AG04450 (cell line): ENCODE measurements around the gene CLEC12A. TPM values are rescaled to one million over a fixed set of nuclear protein-coding genes. Genes with fewer than 3 reads are reported as not detected.
"Not testable (repeated sequence)": the region's sequence is repeated elsewhere in the genome, so short reads cannot be mapped to it uniquely, and the experiment has no call there.

ENCODE experiments used
- CTCF ChIA-PET: fragments of 300-600, 350-600 bp; formaldehyde crosslinking; extraction: SDS; loops from one replicate; lab custom pipeline; 2022; ENCODE audit warnings: antibody characterized with exemption, inconsistent platforms; lab: Charles Lee
- POLR2A ChIA-PET: fragments of 350-600 bp; formaldehyde crosslinking; extraction: SDS; loops from one replicate; lab custom pipeline; 2021; ENCODE audit warnings: antibody characterized with exemption, inconsistent platforms; lab: Yijun Ruan, JAX
- DNase-seq: peaks from one replicate; pipeline ENCODE4 v3.0.0-alpha.2; 2011; ENCODE audit warnings: low read depth, low spot score
- H3K27ac ChIP-seq: one replicate; pipeline ENCODE4 v1.5.1; 2012; ENCODE audit warnings: low read depth, low read length, control low read depth
- H3K27me3 ChIP-seq: one replicate; pipeline ENCODE4 v1.6.0; 2012; ENCODE audit warnings: low read length; ENCODE audit not compliant: control insufficient read depth, insufficient read depth
- H3K4me3 ChIP-seq: 2 replicates; pipeline ENCODE4 v1.5.1; 2011; ENCODE audit warnings: mild to moderate bottlenecking, low read depth, low read length, control low read depth
- H3K9me3 ChIP-seq: 2 replicates; pipeline ENCODE4 v1.5.1; 2012; ENCODE audit warnings: low read length; ENCODE audit not compliant: control insufficient read depth, insufficient read depth
- CTCF ChIP-seq: IDR thresholded peaks from 2 replicates; pipeline ENCODE4 v1.5.1; 2011; ENCODE audit warnings: low read depth, low read length, control low read depth, inconsistent platforms
- polyA plus RNA-seq: library from polyadenylated mRNA; depleted of rRNA; stranded (reverse); fragments of >200 nt; gene quantifications from 2 replicates; pipeline ENCODE4 v1.2.3, GENCODE V29; 2011

Gene CLEC12A
- polyA plus RNA-seq, 1 experiment, result not detected

- ChIA-PET POLR2A (no interaction called here), CTCF (interaction anchor here (0.9 kb wide), 1 partner anchor 12 kb away, joined by 5 read pairs; the partner anchor contains the start of gene CLEC12B)
- no peaks in the 10 kb centered on the region for H3K27me3 ChIP-seq
- H3K4me3 ChIP-seq, result no peak overlapping the region
- no peaks in the 10 kb centered on the region for H3K9me3 ChIP-seq
- no peak for DNase-seq
- no peak overlapping the region for H3K27ac ChIP-seq
- TF ChIP-seq CTCF, result no peak
These were observed 50.1 kb downstream of the CLEC12A start for GRCh38 chr12:10021342-10021741.

- H3K27me3 ChIP-seq, result no peaks in the 10 kb centered on the region
- TF ChIP-seq CTCF, result no peak
- H3K27ac ChIP-seq, result no peak overlapping the region
- peaks cover under 1% of the 10 kb centered on the region; the same call in 1 of the 2 replicates for H3K9me3 ChIP-seq
- ChIA-PET POLR2A (no interaction called here), CTCF (interaction anchor here (1.2 kb wide), 1 partner anchor 14 kb away, joined by 3 read pairs; no protein-coding TSS in a partner anchor)
- H3K4me3 ChIP-seq, result no peak overlapping the region
- DNase-seq, result no peak
These were observed 54.0 kb downstream of the CLEC12A start for GRCh38 chr12:10025236-10025635.

- H3K9me3 ChIP-seq, H3K4me3 ChIP-seq, H3K27me3 ChIP-seq, H3K27ac ChIP-seq, DNase-seq, POLR2A ChIA-PET: not testable (repeated sequence)
- CTCF ChIA-PET, result interaction anchor here (1.3 kb wide), 1 partner anchor 209 kb away, joined by 5 read pairs; no protein-coding TSS in a partner anchor
These were observed 55.5 kb downstream of the CLEC12A start for GRCh38 chr12:10026666-10027065.

- Histone ChIP-seq H3K27me3 (no peaks in the 10 kb centered on the region), H3K4me3 (no peak overlapping the region), H3K9me3 (peaks cover 4% of the 10 kb centered on the region; the same call in 1 of the 2 replicates), H3K27ac (no peak overlapping the region)
- ChIA-PET CTCF (interaction anchor here (1.0 to 1.3 kb wide), 2 partner anchors 113 to 209 kb away, joined by 3 to 5 read pairs; no protein-coding TSS in a partner anchor), POLR2A (no interaction called here)
- DNase-seq, result no peak
- no peak for TF ChIP-seq CTCF
These were observed 56.1 kb downstream of the CLEC12A start for GRCh38 chr12:10027311-10027710.

- Histone ChIP-seq H3K9me3 (peaks cover 4% of the 10 kb centered on the region; the same call in 1 of the 2 replicates), H3K27me3 (no peaks in the 10 kb centered on the region), H3K27ac (no peak overlapping the region), H3K4me3 (no peak overlapping the region)
- no peak for DNase-seq
- no peak for TF ChIP-seq CTCF
- POLR2A ChIA-PET, result no interaction called here
- CTCF ChIA-PET, result interaction anchor here (1.0 to 1.3 kb wide), 2 partner anchors 112 to 208 kb away, joined by 3 to 5 read pairs; no protein-coding TSS in a partner anchor
These were observed 56.5 kb downstream of the CLEC12A start for GRCh38 chr12:10027721-10028120.
